ENCODE data around the gene WAS. TPM values are rescaled to one million over a fixed set of nuclear protein-coding genes. Genes with fewer than 3 reads are reported as not detected.

WAS gene
- total RNA-seq, 1 experiment from 2014 or later = 0.24 TPM

DNA sequence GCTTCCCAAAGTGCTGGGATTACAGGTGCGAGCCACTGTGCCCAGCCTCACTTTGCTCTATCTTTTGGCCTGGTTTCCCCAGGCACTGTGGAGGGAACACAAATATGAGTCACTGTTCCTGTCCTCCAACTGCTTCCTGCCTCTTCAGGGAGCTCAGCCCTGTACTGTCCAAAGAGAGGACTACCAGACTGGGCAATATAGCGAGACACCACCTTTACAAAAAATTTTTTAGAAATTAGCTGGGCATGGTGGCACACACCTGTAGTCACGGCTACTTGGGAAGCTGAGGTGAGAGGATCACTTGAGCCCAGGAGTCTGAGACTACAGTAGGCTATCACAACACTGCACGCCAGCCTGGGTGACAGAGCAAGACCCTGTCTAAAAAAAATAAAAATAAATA lies 16.9 kb upstream of the WAS start:
- TF ChIP-seq, protein P1, sequence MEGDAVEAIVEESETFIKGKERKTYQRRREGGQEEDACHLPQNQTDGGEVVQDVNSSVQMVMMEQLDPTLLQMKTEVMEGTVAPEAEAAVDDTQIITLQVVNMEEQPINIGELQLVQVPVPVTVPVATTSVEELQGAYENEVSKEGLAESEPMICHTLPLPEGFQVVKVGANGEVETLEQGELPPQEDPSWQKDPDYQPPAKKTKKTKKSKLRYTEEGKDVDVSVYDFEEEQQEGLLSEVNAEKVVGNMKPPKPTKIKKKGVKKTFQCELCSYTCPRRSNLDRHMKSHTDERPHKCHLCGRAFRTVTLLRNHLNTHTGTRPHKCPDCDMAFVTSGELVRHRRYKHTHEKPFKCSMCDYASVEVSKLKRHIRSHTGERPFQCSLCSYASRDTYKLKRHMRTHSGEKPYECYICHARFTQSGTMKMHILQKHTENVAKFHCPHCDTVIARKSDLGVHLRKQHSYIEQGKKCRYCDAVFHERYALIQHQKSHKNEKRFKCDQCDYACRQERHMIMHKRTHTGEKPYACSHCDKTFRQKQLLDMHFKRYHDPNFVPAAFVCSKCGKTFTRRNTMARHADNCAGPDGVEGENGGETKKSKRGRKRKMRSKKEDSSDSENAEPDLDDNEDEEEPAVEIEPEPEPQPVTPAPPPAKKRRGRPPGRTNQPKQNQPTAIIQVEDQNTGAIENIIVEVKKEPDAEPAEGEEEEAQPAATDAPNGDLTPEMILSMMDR (conservative IDR thresholded peaks at IDR 0.05) = no peak
- H2BK12ac ChIP-seq (ENCODE audit: insufficient read length, low read depth, low read length) = no peak overlapping the region
- no peak overlapping the region for H4K8ac ChIP-seq (replicated peaks; ENCODE audit: insufficient read length, low read depth, low read length)
- no peak overlapping the region for H4K91ac ChIP-seq (ENCODE audit: insufficient read length, low read depth, low read length)
- no peak for DNase-seq
- no peak overlapping the region for H3K14ac ChIP-seq (ENCODE audit: insufficient read depth, low read length)
- no peaks in the 10 kb centered on the region for H3K27me3 ChIP-seq (ENCODE audit: insufficient read depth, low read length)
- H3K36me3 Mint-ChIP-seq (ENCODE audit: insufficient read depth in 1 of 3, low read depth in 3 of 3) = peaks cover 0 to 5% (median 2%) of the 10 kb centered on the region in 3 experiments; a peak in 3 of 7 replicates
- no peak overlapping the region for H2BK15ac ChIP-seq (ENCODE audit: low read depth, low read length)
- H2BK20ac ChIP-seq (ENCODE audit: low read depth, low read length, poor library complexity, severe bottlenecking) = no peak overlapping the region
- no peak overlapping the region for H3T11ph ChIP-seq (ENCODE audit: low read length)
- H3K23ac ChIP-seq (ENCODE audit: insufficient read length, low read depth, low read length) = no peak overlapping the region
- H3K9me3 ChIP-seq (ENCODE audit: control insufficient read depth, low read depth, low read length) = peaks cover 30% of the 10 kb centered on the region
- H3K79me2 ChIP-seq (ENCODE audit: insufficient read depth, low read length) = no peaks in the 10 kb centered on the region
- no peak overlapping the region for H3K56ac ChIP-seq (ENCODE audit: insufficient read length, low read depth, low read length)
- no peaks in the 10 kb centered on the region for H3K4me1 ChIP-seq (ENCODE audit: insufficient read depth, low read length)
- no peak overlapping the region for H3K4me2 ChIP-seq (ENCODE audit: insufficient read depth, insufficient read length, low read length)
- no peaks in the 10 kb centered on the region for H3K23me2 ChIP-seq (ENCODE audit: insufficient read length, low read depth, low read length, poor library complexity, severe bottlenecking)
- H3K4ac ChIP-seq (ENCODE audit: low read depth, low read length) = no peak overlapping the region
- H2AK5ac ChIP-seq (ENCODE audit: insufficient read length, low read length) = no peak overlapping the region
- H3K27me3 Mint-ChIP-seq (ENCODE audit: low read depth) = no peaks in the 10 kb centered on the region
- no peaks in the 10 kb centered on the region for H3K79me1 ChIP-seq (ENCODE audit: insufficient read depth, low read depth, low read length, poor library complexity, severe bottlenecking)
- WGBS (ENCODE audit: extremely low coverage, insufficient read length, low lambda C conversion rate) = no CpG with 5 or more reads among the region's 4 CpGs
- no peaks in the 10 kb centered on the region for H3K4me1 Mint-ChIP-seq
- H3K4me3 Mint-ChIP-seq = no peak overlapping the region
- H3K27ac ChIP-seq (ENCODE audit: insufficient read length, low read depth, low read length) = no peak overlapping the region
- peaks cover 51 to 56% of the 10 kb centered on the region in 2 experiments for H3K9me3 Mint-ChIP-seq
- H3K27ac Mint-ChIP-seq = no peak overlapping the region
- H4K5ac ChIP-seq (ENCODE audit: insufficient read length, low read depth, low read length) = no peak overlapping the region
- no peak overlapping the region for H3K18ac ChIP-seq (ENCODE audit: insufficient read length, low read depth, low read length)
- no peak overlapping the region for H2BK120ac ChIP-seq (ENCODE audit: low read depth, low read length, poor library complexity, severe bottlenecking)
- no peak overlapping the region for H3K9ac ChIP-seq (ENCODE audit: extremely low read depth, insufficient read length, low read length)
- H2AFZ ChIP-seq (ENCODE audit: low read length) = no peak overlapping the region
- H4K20me1 ChIP-seq (ENCODE audit: control insufficient read depth, insufficient read depth, insufficient read length) = no peaks in the 10 kb centered on the region
- no peak overlapping the region for H2BK5ac ChIP-seq (ENCODE audit: insufficient read length, low read length)
